NCI-H1048 (cell line): ENCODE results near the gene DAZ4.
"Not testable (repeated sequence)": the region's sequence is repeated elsewhere in the genome, so short reads cannot be mapped to it uniquely, and the experiment has no call there.

Experiments used
- DNase-seq: peaks from one replicate; lab custom pipeline; 2025; lab: John Stamatoyannopoulos, UW

DAZ4 gene

DNA sequence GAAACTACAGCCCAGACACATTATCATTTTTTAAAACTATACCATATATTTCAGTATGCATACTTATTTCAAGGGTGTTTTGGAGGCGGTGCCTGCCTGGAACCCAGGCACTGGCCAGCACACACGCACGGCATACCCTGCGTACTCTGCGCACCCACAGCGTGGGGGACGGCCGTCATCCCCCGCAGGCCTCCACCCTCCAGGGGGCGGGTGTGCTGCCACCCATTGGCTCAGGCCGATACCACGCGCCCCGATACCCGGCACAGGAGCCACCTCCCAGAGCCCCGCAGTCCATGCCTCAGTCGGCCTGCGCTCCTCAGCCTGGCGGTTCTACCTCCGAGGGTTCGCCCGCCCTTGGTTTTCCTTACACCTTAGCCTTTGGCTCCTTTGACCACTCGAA lies at the start of gene DAZ4:
DAZ4 (plus strand) TSS at position 301 of the 400 bp plus-strand sequence. CDS start 208 bp downstream, outside the sequence.
- not testable (repeated sequence) for DNase-seq

DNA sequence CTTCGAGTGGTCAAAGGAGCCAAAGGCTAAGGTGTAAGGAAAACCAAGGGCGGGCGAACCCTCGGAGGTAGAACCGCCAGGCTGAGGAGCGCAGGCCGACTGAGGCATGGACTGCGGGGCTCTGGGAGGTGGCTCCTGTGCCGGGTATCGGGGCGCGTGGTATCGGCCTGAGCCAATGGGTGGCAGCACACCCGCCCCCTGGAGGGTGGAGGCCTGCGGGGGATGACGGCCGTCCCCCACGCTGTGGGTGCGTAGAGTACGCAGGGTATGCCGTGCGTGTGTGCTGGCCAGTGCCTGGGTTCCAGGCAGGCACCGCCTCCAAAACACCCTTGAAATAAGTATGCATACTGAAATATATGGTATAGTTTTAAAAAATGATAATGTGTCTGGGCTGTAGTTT lies 20.4 kb upstream of the DAZ4 start, which contains the start of gene DAZ3:
DAZ3 (minus strand) TSS at position 101 of the 400 bp plus-strand sequence. CDS start 208 bp downstream, outside the sequence.
- DNase-seq = not testable (repeated sequence)

DNA sequence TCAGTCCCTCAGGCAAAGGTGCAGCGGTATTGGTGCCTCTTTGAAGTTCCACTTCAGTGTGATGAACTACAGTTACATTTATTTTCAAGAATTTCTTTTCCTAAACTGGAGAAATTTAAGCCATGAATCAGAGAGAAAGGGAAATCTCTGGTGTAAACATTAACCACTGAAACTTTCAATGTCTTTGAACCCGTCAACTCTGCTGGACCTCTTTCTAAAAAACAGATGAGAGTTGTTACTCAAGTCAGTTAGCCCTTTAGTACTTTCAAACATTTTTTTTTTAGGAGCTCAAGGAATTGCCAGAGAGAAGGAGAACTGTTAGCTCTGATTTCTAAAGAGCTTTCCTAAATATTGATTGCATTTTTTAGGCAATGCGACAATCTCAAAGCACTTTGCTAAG lies 11.9 kb upstream of the DAZ4 start:
- not testable (repeated sequence) for DNase-seq

DNA sequence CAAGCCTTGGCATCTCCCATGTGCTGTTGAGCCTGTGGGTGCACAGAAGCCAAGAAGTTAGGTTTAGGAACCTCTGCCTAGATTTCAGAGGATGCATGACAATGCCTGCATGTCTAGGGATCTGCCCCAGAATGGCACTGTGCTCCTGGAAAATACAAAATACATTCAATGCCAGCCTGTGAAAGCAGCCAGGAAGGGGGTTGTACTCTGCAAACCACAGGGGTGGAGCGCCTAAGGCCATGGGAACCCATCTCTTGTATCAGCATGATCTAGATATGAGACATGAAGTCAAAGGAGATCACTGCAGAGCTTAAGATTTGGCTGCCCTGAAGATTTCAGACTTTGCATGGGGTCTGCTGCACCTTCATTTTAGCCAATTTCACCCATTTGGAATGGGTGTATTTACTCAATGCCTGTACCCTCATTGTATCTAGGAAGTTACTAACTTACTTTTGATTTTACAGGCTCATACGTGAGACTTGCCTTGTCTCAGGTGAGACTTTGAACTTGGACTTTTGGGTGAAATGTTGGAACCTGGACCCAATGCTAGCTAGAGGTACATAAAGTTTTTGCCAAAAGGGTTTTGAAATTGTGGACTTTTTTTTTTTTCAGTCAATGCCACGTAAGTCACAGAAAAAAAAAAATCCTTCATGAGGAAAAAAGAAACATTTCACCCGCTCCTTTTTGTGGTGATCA lies 9.4 kb upstream of the DAZ4 start:
- not testable (repeated sequence) for DNase-seq

- not testable (repeated sequence) for DNase-seq
Observed at GRCh38 chrY:24825069-24825468, 8.7 kb upstream of the DAZ4 start.
